ENCODE data around the gene SNAPC4. TPM values are rescaled to one million over a fixed set of nuclear protein-coding genes. Genes with fewer than 3 reads are reported as not detected.

SNAPC4 gene
- total and polyA plus RNA-seq, 9 of the 15 experiments (the other 6 are each of a cell fraction or from before 2014, with no cell fraction given) = 0.21 to 21.8 (median 8.8) TPM

DNA sequence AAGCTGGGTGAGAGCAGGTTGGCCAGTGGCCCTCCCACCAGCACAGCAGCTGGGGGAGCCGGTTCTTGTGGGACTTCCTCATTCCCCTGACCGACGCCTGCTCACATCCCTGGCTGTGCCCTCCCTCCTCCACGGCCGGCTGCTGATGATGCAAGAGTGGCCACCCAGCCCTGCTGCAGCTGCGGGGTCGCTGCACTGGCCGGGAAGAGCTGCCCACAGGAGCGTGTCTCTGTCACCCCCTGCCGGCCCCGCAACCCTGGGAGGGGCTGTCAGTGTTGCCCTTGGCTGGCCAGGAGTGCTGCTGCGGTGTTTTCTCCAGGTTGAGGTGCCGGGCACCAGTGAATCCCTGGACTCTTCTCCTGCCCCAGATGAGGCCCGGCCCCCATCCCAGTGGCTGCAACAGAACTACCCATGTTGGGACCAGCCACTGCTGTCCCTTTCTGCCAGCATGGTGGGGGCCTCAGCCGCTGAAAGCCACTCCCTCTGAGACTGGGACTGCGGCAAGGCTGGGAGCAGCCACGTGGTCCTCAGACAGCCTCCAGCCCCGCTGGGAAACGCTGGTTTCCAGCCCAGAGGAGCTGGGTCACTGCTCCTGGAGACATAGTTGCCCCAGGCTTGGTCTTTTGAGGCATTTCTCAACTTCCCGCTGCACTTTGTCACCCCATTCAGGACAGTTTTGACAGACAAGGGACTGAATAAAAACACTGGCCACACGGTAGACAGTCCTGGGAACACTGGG lies 27.2 kb downstream of the SNAPC4 start (continued):
- TF ChIP-seq RREB1 (CRISPR knock-in tag; IDR thresholded peaks at IDR 0.05) = no peak
- no peak for TF ChIP-seq PTTG1 (tag; IDR thresholded peaks at IDR 0.05; ENCODE audit: low read depth)
- no peak for TF ChIP-seq NUFIP1 (IDR thresholded peaks at IDR 0.05; ENCODE audit: partially characterized antibody)
- TF ChIP-seq FOXK1 (CRISPR knock-in tag; IDR thresholded peaks at IDR 0.05; ENCODE audit: borderline replicate concordance) = 0 out of 2 replicates have a peak, but pooled peaks have one; percentile 14
- peak; percentile 83 for TF ChIP-seq POLR2G (IDR thresholded peaks at IDR 0.05; ENCODE audit: low read depth, low read length)
- TF ChIP-seq, protein P1, sequence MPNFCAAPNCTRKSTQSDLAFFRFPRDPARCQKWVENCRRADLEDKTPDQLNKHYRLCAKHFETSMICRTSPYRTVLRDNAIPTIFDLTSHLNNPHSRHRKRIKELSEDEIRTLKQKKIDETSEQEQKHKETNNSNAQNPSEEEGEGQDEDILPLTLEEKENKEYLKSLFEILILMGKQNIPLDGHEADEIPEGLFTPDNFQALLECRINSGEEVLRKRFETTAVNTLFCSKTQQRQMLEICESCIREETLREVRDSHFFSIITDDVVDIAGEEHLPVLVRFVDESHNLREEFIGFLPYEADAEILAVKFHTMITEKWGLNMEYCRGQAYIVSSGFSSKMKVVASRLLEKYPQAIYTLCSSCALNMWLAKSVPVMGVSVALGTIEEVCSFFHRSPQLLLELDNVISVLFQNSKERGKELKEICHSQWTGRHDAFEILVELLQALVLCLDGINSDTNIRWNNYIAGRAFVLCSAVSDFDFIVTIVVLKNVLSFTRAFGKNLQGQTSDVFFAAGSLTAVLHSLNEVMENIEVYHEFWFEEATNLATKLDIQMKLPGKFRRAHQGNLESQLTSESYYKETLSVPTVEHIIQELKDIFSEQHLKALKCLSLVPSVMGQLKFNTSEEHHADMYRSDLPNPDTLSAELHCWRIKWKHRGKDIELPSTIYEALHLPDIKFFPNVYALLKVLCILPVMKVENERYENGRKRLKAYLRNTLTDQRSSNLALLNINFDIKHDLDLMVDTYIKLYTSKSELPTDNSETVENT (CRISPR knock-in tag; IDR thresholded peaks at IDR 0.05) = no peak
- no peak for TF ChIP-seq POLR2H (tag; IDR thresholded peaks at IDR 0.05; ENCODE audit: low read depth)
- no peak for TF ChIP-seq NCOR1 (IDR thresholded peaks at IDR 0.05)
- no peak for TF ChIP-seq ZNF76 (CRISPR knock-in tag; IDR thresholded peaks at IDR 0.05; ENCODE audit: borderline replicate concordance)
- TF ChIP-seq MAFK (IDR thresholded peaks at IDR 0.05; ENCODE audit: low read length) = no peak
- no peak for TF ChIP-seq PHTF2 (CRISPR knock-in tag; IDR thresholded peaks at IDR 0.05)
- TF ChIP-seq THRB (CRISPR knock-in tag; conservative IDR thresholded peaks at IDR 0.05) = no peak
- TF ChIP-seq, protein P2, sequence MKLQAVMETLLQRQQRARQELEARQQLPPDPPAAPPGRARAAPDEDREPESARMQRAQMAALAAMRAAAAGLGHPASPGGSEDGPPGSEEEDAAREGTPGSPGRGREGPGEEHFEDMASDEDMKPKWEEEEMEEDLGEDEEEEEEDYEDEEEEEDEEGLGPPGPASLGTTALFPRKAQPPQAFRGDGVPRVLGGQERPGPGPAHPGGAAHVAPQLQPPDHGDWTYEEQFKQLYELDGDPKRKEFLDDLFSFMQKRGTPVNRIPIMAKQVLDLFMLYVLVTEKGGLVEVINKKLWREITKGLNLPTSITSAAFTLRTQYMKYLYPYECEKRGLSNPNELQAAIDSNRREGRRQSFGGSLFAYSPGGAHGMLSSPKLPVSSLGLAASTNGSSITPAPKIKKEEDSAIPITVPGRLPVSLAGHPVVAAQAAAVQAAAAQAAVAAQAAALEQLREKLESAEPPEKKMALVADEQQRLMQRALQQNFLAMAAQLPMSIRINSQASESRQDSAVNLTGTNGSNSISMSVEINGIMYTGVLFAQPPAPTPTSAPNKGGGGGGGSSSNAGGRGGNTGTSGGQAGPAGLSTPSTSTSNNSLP (IDR thresholded peaks at IDR 0.05; ENCODE audit: borderline replicate concordance, low read depth, low read length) = no peak
- no peak for TF ChIP-seq RNF2 (IDR thresholded peaks at IDR 0.05)
- no peak for TF ChIP-seq HOXB6 (CRISPR knock-in tag; IDR thresholded peaks at IDR 0.05; ENCODE audit: borderline replicate concordance)
- no peak for TF ChIP-seq ZNF239 (CRISPR knock-in tag; IDR thresholded peaks at IDR 0.05)
- peak; percentile 92 for TF ChIP-seq EP400 (IDR thresholded peaks at IDR 0.05)
